C4-2B (cell line): ENCODE data around the gene TSPAN2.

Source experiments
- ZFX ChIP-seq: fragments of 450-650 bp; IDR thresholded peaks from 2 replicates; pipeline ENCODE4 v1.6.1; 2017
- TF ChIP-seq, protein P1 (sequence below): fragments of 450-650 bp; conservative IDR thresholded peaks from 2 replicates; pipeline ENCODE4 v1.5.1; 2017; ENCODE audit warnings: mild to moderate bottlenecking

DNA sequence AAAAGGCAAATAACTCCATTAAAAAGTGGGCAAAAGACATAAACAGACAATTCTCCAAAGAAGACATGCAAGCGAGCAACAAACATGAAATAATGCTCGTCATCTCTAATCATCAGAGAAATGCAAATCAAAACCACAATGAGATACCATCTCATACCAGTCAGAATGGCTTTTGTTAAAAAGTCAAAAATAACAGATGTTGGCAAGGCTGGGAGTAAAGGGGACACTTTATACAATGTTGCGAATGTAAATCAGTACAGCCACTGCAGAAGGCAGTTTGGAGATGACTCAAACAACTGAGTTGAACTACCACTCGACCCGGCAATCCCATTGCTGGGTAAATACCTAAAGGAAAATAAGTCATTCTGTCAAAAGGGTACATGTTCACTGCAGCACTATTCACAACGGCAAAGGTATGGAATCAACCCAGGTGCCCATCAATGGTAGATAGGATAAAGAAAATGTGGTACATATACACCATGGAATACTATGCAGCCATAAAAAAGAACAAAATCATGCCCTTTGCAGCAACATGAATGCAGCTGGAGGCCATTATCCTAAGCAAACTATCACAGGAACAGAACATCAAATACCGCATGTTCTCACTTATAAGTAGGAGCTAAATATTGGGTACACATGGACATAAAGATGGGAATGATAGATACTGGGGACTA is 25.9 kb downstream of the TSPAN2 start:
- TF ChIP-seq, protein P1, sequence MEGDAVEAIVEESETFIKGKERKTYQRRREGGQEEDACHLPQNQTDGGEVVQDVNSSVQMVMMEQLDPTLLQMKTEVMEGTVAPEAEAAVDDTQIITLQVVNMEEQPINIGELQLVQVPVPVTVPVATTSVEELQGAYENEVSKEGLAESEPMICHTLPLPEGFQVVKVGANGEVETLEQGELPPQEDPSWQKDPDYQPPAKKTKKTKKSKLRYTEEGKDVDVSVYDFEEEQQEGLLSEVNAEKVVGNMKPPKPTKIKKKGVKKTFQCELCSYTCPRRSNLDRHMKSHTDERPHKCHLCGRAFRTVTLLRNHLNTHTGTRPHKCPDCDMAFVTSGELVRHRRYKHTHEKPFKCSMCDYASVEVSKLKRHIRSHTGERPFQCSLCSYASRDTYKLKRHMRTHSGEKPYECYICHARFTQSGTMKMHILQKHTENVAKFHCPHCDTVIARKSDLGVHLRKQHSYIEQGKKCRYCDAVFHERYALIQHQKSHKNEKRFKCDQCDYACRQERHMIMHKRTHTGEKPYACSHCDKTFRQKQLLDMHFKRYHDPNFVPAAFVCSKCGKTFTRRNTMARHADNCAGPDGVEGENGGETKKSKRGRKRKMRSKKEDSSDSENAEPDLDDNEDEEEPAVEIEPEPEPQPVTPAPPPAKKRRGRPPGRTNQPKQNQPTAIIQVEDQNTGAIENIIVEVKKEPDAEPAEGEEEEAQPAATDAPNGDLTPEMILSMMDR: no peak
- TF ChIP-seq ZFX: no peak
